ENCODE data around the gene GOLGA6D.
"Not testable (repeated sequence)": the region's sequence is repeated elsewhere in the genome, so short reads cannot be mapped to it uniquely, and the experiment has no call there.

DNA sequence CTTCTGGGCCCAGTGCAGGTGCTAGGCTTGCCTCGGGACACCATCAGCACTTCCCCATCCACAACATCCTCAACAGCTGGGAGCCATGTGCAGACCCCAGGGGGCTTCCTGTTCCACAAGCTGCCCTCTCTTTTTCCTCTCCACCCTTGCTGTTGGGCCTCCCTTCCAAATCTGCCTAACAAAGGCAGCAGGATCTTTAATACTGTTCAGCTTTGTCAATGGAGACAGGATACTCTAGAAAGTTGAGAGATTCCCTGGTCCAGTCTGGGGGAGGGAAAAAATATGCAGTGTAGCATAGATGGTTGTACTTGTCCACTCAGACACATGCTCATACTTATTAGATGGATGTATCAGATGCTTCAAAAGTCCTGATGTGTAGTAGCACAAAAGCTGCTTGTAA lies 4.1 kb upstream of the GOLGA6D start:
- not testable (repeated sequence) for TF ChIP-seq EZH2phosphoT487 (IDR thresholded peaks at IDR 0.05; ENCODE audit: borderline replicate concordance, low read depth, low read length)
- TF ChIP-seq, protein P1, sequence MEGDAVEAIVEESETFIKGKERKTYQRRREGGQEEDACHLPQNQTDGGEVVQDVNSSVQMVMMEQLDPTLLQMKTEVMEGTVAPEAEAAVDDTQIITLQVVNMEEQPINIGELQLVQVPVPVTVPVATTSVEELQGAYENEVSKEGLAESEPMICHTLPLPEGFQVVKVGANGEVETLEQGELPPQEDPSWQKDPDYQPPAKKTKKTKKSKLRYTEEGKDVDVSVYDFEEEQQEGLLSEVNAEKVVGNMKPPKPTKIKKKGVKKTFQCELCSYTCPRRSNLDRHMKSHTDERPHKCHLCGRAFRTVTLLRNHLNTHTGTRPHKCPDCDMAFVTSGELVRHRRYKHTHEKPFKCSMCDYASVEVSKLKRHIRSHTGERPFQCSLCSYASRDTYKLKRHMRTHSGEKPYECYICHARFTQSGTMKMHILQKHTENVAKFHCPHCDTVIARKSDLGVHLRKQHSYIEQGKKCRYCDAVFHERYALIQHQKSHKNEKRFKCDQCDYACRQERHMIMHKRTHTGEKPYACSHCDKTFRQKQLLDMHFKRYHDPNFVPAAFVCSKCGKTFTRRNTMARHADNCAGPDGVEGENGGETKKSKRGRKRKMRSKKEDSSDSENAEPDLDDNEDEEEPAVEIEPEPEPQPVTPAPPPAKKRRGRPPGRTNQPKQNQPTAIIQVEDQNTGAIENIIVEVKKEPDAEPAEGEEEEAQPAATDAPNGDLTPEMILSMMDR (conservative IDR thresholded peaks at IDR 0.05; ENCODE audit: low read length), result not testable (repeated sequence)

Measured in OCI-LY7 (cell line).